Stimulated activated CD4-positive, alpha-beta T cell treated with anti-CD3 and anti-CD28 coated beads, Interleukin-4, amount 100 ng/mL, for 48 hours (primary cell): ENCODE measurements around the gene RABEPK.
"Not testable (repeated sequence)": the region's sequence is repeated elsewhere in the genome, so short reads cannot be mapped to it uniquely, and the experiment has no call there.

ENCODE experiments used
- DNase-seq, 2 donors: peaks; one replicate each; pipeline ENCODE4 v3.0.0-alpha.2; 2020; ENCODE audit warnings: low read depth in 2 of 2

Gene RABEPK

GRCh38 chr9:125194466-125194865 lies 5.9 kb upstream of the RABEPK start:
- DNase-seq = not testable (repeated sequence)

GRCh38 chr9:125195591-125195990 lies 4.8 kb upstream of the RABEPK start:
- DNase-seq = not testable (repeated sequence)

- DNase-seq = no peak
Measured at GRCh38 chr9:125202846-125203618, 2.7 kb downstream of the RABEPK start.

- no peak for DNase-seq
Measured at GRCh38 chr9:125204477-125204876, 4.1 kb downstream of the RABEPK start.

- no peak for DNase-seq
Measured at GRCh38 chr9:125214186-125214585, 13.8 kb downstream of the RABEPK start.

GRCh38 chr9:125218621-125219020 lies 18.3 kb downstream of the RABEPK start:
- no peak for DNase-seq

- DNase-seq = not testable (repeated sequence)
Measured at GRCh38 chr9:125224858-125225257, 24.5 kb downstream of the RABEPK start.

- DNase-seq = no peak
Measured at GRCh38 chr9:125227761-125228160, 27.4 kb downstream of the RABEPK start.

GRCh38 chr9:125233678-125234077 lies 33.3 kb downstream of the RABEPK start:
- no peak for DNase-seq

- not testable (repeated sequence) for DNase-seq
Measured at GRCh38 chr9:125234099-125234498, 33.8 kb downstream of the RABEPK start.

- no peak for DNase-seq
Measured at GRCh38 chr9:125235804-125236519, 35.6 kb downstream of the RABEPK start.

GRCh38 chr9:125236520-125237159 lies 36.3 kb downstream of the RABEPK start:
- DNase-seq = not testable (repeated sequence)

GRCh38 chr9:125238127-125238914 lies 38.0 kb downstream of the RABEPK start:
- no peak for DNase-seq

GRCh38 chr9:125238915-125239446 lies 38.6 kb downstream of the RABEPK start:
- no peak for DNase-seq

GRCh38 chr9:125239631-125240597 lies 39.6 kb downstream of the RABEPK start:
- no peak for DNase-seq

- DNase-seq = peak; percentile 22 to 33
Measured at GRCh38 chr9:125240649-125240999, 40.3 kb downstream of the RABEPK start.

GRCh38 chr9:125241000-125241862 lies 40.9 kb downstream of the RABEPK start, which contains the start of gene HSPA5:
HSPA5 (minus strand) TSS chr9:125241343; CDS start chr9:125241126, 217 bp downstream.
- peak; percentile 99 for DNase-seq

- no peak for DNase-seq
Measured at GRCh38 chr9:125241863-125242739, 41.8 kb downstream of the RABEPK start.
